Skeletal muscle cell (primary cell): Measurements from ENCODE around the gene PRAMEF2.
"Not testable (repeated sequence)": the region's sequence is repeated elsewhere in the genome, so short reads cannot be mapped to it uniquely, and the experiment has no call there.

Experiments
- DNase-seq: peaks from one replicate; pipeline ENCODE4 v3.0.0-alpha.2; 2010; ENCODE audit warnings: low read depth
- H3K4me3 ChIP-seq: 2 replicates; pipeline ENCODE4 v1.5.1; 2011; ENCODE audit warnings: low read depth, mild to moderate bottlenecking, control low read depth, low read length, moderate library complexity

The PRAMEF2 gene, protein sequence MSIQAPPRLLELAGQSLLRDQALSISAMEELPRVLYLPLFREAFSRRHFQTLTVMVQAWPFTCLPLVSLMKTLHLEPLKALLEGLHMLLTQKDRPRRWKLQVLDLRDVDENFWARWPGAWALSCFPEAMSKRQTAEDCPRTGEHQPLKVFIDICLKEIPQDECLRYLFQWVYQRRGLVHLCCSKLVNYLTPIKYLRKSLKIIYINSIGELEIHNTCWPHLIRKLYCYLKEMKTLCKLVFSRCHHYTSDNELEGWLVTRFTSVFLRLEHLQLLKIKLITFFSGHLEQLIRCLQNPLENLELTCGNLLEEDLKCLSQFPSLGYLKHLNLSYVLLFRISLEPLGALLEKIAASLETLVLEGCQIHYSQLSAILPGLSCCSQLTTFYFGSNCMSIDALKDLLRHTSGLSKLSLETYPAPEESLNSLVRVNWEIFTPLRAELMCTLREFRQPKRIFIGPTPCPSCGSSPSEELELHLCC

DNA sequence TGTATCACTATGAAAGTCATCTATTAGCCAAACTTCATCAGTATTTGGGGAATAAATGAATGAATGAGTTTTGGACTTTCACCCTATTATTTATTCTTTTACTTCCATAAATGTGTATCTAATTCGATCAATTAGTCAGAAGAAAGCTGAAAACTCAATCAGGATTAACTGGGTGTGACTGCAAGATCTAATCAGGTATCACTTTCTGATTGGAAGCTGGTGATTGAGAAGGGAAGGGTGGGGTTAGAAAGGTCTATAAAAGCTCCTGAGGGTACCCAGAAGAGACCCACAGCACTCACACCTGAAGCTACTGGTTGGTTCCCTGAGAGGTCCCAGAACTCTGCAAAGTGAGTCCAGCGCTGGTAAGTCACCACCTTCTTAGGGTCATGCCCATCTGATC is at the start of gene PRAMEF2:
Gene PRAMEF2, plus strand, starts transcription at position 301 of the 400 bp plus-strand sequence. CDS start 1,924 bp downstream, outside the sequence.
- DNase-seq, H3K4me3 ChIP-seq: not testable (repeated sequence)

DNA sequence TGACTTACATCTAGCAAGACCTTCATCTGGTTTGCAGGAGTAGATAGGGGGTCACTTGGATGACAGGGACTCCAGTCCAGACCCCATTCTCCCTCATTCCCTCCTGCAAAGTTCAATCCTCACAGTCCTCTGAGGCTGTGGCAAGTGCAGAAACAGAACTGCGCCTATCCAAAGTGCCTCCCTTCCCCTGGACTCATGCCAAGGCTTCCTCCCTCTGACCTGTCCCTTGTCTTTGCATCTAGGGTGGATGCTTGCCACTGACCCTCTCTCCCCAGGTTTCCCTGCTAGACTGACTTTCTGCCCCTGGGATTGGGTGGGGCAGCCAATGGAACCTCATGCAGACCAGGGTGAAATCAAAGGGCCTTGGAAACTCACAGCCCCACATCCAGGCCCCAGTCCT is 47.0 kb upstream of the PRAMEF2 start:
- no peak for DNase-seq
- H3K4me3 ChIP-seq: no peak overlapping the region

DNA sequence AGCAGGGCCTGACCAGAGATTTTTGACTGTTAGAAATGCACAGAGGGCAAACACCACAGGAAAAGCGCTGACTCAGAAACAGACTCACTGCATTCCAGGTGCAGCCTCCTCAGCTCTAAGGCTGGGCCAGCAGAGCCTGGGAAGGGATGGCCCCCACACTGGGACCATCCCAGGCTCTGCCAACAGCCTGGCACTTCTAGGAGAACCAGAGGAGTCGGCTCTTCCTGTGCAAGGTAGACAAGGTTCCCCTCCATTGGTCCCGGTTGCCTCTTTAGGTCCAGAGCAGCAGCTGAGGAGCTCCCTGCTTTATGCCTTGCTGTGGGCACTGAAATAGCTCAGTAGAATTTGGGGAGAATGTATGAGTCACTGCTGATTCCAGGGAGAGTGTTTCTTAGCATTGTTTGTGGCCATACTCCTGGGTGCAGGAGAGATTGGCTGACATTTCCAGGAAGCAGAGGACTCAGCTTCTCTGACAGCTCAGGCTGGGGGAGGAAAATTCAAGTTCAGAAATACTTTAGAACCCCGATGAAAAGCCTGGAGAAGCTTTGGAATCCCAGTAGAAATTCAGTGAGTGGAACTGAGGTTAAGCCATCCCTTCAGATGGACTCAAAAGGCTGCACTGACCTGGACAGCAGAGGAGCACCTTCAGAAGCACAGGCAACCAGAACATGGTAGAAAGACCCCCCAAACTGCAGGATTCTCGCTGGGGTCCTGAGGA is 46.0 kb upstream of the PRAMEF2 start:
- no peak overlapping the region for H3K4me3 ChIP-seq
- no peak for DNase-seq

DNA sequence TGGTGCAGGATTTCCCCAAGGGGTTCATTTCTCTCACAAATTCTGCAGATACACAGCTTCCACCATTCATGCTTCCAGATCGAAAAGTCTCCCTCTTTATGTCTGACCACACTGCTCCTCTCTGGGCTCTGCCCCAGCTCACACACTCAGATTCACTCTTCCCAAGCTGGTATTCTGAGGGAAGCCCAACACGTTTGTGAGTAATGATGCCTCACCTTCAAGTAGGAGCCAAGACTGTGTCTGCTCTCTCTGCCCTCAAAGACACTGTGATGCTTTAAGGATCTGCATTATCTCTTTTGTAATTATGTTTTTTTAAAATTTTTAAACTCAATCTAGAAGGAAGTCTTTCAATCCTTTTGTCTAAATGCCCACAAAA is 45.5 kb upstream of the PRAMEF2 start:
- no peak overlapping the region for H3K4me3 ChIP-seq
- no peak for DNase-seq

DNA sequence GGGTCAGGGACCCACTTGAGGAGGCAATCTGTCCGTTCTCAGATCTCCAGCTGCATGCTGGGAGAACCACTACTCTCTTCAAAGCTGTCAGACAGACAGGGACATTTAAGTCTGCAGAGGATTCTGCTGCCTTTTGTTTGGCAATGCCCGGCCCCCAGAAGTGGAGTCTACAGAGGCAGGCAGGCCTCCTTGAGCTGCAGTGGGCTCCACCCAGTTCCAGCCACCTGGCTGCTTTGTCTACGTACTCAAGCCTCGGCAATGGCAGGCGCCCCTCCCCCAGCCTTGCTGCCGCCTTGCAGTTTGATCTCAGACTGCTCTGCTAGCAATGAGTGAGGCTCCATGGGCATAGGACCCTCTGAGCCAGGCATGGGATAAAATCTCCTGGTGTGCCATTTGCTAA is 37.8 kb upstream of the PRAMEF2 start:
- not testable (repeated sequence) for H3K4me3 ChIP-seq, DNase-seq

DNA sequence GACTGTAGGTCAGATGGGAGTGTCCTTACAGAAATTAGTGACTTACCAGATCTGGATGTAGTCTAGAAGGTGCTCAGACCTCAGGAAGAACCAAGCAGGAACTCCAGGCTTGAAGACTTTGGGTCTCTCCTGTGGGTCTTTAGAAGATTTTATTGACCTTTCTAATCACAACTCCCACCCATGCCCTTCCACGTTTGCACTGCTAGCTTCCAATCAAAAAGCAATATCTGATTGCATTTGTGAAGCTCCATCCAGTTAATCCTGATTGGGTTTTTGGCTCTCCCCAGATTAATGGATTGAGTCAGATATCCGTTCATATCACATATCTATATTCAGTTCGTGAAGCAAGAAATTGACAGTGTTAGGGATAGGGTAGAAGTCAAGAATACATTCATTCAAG is 25.6 kb upstream of the PRAMEF2 start, which contains the start of gene PRAMEF11:
Gene PRAMEF11, minus strand, starts transcription at position 101 of the 400 bp plus-strand sequence. CDS start 2,621 bp downstream, outside the sequence.
- not testable (repeated sequence) for H3K4me3 ChIP-seq

DNA sequence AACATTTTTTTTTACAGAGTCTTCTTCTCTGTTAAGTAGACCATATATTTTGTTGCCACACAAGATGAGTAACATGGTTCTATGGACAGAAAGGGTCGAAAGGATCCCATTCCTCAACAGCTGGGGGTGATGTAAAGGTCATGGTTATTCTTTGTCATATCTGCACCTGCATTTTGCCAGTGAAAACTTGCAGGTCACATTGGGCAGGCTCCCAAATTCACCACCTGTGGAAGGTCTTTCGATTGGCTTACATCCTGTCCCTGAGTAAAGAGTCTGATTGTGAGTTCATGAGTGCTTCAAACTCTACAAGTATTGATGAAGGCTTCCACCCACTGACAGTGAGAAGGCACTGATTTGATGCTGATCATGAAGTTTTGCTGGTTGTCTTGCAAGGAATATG is 23.6 kb upstream of the PRAMEF2 start:
- DNase-seq, H3K4me3 ChIP-seq: not testable (repeated sequence)

More for the DNA sequence above, 25.6 kb upstream of the PRAMEF2 start, which contains the start of gene PRAMEF11:
- DNase-seq: not testable (repeated sequence)

DNA sequence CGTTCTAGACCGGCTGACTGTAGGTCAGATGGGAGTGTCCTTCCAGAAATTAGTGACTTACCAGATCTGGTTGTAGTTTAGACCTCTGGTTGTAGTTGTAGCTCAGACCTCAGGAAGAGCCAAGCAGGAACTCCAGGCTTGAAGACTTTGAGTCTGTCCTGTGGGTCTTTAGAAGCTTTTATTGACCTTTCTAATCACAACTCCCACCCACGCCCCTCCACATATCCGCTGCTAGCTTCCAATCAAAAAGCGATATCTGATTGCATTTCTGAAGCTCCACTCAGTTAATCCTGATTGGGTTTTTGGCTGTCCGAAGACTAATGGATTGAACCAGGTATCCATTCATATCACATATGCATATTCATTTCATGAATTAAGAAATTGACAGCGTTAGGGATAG is 8.3 kb upstream of the PRAMEF2 start, which contains the start of gene HNRNPCL1:
Gene HNRNPCL1, minus strand, starts transcription at position 101 of the 400 bp plus-strand sequence. CDS start 431 bp downstream, outside the sequence.
- DNase-seq, H3K4me3 ChIP-seq: not testable (repeated sequence)

DNA sequence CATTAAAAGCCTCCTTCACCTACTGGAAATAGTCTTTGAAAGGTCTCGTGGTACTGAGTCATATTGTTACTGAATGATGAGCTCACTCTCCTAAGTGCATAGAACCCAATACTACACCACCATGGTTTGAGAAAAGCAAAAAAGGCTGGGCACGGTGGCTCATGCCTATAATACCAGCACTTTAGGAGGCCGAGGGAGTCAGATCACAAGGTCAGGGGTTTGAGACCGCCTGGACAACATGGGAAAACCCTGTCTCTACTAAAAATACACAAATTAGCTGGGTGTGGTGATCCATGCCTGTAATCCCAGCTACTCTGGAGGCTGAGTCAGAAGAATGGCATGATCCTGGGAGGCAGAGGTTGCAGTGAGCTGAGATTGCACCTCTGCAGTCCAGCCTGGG is 5.1 kb upstream of the PRAMEF2 start:
- no peak overlapping the region for H3K4me3 ChIP-seq
- DNase-seq: no peak

DNA sequence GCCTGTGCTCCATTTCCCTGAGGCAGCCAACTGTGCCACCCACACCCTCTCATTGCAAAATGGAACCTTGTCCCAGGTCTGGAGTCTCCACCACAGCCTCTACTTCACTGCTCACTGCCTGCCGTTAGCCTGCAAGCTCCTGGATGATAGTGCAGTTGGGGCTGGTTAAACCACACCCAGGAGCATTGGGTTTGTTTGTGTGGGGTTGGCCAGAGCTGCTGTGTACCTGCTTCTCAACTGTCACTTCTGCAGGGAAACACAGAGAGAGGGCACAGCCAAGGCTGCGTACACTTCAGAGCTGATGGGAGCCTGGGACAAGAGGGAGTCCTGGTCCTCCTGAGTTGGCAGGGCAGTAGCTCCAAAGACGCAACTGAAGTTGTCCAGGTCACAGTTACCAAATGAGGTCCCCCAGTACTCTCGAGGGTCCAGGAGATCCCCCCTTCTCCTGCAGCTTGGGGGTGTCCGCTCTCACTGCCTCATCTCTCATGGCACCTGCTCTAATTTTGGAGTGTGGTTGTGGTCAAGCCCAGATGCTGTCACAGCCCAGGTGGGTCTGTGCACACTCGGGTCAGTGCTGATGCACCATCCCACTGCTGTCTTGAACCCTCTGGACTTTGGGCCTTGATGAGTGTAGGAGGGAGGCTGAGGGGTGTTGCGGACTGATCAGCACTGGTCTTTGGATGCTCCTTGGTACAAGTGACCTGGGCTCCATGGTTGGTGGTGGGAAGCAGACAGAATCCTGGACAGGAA is 6.4 kb downstream of the PRAMEF2 start:
- H3K4me3 ChIP-seq, DNase-seq: not testable (repeated sequence)

DNA sequence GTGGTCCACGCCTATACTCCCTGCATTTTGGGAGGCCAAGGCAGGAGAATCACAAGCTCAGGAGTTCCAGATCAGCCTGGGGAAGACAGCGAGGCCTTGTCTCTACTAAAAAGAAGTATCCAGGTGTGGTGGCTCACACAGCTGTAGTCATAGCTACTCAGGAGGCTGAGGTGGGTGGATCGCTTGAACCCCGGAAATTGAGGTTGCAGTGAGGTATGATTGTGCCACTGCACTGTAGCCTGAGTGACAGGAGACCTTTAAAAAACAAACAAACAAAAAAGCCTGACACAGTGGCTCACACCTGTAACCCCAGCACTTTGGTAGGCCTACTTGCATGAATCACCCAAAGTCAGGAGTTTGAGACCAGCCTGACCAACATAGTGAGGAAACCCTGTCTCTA is 21.6 kb downstream of the PRAMEF2 start:
- not testable (repeated sequence) for H3K4me3 ChIP-seq, DNase-seq

DNA sequence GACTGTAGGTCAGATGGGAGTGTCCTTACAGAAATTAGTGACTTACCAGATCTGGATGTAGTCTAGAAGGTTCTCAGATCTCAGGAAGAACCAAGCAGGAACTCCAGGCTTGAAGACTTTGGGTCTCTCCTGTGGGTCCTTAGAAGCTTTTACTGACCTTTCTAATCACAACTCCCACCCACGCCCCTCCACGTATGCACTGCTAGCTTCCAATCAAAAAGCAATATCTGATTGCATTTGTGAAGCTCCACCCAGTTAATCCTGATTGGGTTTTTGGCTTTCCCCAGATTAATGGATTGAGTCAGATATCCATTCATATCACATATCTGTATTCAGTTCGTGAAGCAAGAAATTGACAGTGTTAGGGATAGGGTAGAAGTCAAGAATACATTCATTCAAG is 29.2 kb downstream of the PRAMEF2 start, which contains the start of gene PRAMEF4:
Gene PRAMEF4, minus strand, starts transcription at position 101 of the 400 bp plus-strand sequence. CDS start 2,807 bp downstream, outside the sequence.
- not testable (repeated sequence) for DNase-seq, H3K4me3 ChIP-seq

DNA sequence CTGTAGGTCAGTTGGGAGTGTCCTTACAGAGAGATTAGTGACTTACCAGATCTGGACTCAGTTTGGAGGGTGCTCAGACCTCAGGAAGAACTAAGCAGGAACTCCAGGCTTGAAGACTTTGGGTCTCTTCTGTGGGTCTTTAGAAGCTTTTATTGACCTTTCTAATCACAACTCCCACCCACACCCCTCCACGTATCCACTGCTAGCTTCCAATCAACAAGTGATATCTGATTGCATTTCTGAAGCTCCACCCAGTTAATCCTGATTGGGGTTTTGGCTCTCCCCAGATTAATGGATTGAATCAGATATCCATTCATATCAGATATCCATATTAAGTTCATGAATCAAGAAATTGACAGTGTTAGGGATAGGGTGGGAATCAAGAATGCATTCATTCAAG is 41.3 kb downstream of the PRAMEF2 start, which contains the start of gene PRAMEF10:
Gene PRAMEF10, minus strand, starts transcription at position 101 of the 400 bp plus-strand sequence. CDS start 2,423 bp downstream, outside the sequence.
- H3K4me3 ChIP-seq, DNase-seq: not testable (repeated sequence)

DNA sequence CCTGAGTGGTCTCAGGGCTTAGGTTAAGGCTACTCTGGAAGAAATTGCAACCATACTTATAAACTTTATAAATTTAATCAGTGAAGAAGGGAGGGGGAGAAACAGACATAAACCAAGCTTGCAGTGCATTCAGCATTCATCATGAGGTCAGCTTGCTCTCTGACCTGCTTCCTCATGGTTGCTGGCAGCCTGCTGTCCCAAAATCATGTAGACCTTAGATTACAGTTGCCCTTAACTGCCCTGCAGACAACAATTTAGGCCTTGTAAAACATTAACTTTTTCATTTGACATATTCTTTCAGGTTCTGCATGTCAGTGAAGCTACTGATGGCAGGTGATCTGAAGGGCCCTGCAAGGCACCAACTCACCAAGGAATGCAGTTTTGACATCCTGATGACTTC is 42.3 kb downstream of the PRAMEF2 start:
- H3K4me3 ChIP-seq, DNase-seq: not testable (repeated sequence)

DNA sequence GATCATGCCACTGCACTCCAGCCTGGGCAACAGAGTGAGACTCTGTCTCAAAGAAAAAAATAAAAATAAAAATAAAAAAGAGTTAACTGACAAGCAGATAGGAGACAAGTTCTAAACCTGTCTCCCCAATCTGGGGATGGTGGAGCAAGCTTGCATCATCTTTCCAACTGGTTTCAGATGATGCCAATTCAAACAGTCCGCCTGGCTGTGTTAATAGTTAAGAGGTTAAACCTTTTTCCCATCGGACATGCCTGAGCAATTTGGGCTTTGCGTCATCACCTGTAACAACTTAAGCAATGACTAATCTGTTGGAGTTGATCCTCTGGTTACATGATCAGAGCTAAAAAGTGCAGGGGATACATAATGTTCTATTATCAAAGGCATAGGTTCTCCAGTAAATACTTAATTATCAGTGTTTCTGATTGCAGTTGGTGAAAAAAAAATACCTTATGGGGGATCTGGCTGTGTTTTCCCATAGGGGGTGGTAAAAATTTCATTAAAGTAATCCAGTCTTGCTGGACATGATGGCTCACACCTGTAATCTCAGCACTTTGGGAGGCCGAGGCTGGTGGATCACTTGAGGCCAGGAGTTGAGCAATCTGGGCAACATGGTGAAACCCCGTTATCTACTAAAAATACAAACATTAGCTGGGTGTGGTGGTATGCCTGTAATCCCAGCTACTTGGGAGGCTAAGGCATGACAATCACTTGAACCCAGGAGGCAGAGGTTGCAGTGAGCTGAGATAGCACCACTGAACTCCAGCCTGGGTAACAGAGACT is 47.1 kb downstream of the PRAMEF2 start:
- not testable (repeated sequence) for DNase-seq, H3K4me3 ChIP-seq
